ENCODE measurements around the gene PHLPP1. TPM values are rescaled to one million over a fixed set of nuclear protein-coding genes. Genes with fewer than 3 reads are reported as not detected.

PHLPP1 gene
- total and polyA plus RNA-seq, 2 of the 4 experiments (the other 2 are of a cell fraction), result 3.3 to 3.6 TPM

DNA sequence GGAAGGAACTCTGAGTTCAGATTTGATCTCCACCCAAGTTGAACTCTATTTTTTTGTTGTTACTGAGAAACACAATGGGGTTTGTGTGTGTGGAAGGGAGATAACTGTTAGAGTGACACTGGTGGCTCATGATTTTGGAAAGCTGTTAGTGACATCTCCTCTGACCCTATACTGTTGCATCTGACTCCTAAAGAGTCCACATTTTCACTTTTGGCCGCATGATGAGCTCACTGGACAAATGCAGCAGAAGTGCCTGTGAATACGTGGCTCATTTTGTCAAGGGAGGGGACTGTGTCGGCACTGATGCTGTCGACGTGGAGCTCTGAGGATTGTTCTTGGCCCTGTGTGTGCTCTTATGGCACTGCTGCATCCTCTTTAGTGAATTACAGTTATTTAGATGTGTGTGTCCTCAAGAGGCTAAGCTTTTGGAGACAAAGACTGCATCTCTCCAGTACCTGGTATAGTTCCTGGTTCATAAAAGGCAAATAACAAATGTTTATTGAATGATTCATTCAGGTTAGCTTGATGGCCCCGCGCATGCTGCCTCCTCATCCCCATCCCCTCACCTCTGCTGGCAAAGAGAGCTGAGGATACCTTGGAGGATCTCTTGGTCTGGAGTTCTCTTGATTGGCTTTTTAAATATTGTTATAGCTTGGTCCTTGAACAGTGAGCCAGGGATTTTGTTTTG, 135.4 kb downstream of the PHLPP1 start:
- Histone ChIP-seq H3K56ac (ENCODE audit: extremely low read depth, insufficient read depth, low read length) (no peak overlapping the region), H3K9me3 (ENCODE audit: control insufficient read depth, insufficient read depth, low read length) (no peaks in the 10 kb centered on the region), H3K9me1 (ENCODE audit: insufficient read depth, low read length) (no peaks in the 10 kb centered on the region; the same call in 1 of the 2 replicates), H3K36me3 (ENCODE audit: control insufficient read depth, insufficient read depth, low read length) (no peaks in the 10 kb centered on the region), H3K23ac (ENCODE audit: low read depth, low read length) (no peak overlapping the region), H2AK5ac (ENCODE audit: low read depth, low read length) (no peak overlapping the region), H3K4ac (ENCODE audit: low read depth, low read length) (no peak overlapping the region), H2AK9ac (replicated peaks; ENCODE audit: low read depth, low read length, poor library complexity) (no peak overlapping the region), H3K14ac (replicated peaks; ENCODE audit: low read depth, low read length) (0 out of 2 replicates have a peak overlapping the region, but pooled peaks have one; percentile 39), H3K4me3 (ENCODE audit: insufficient read depth, low read depth, low read length) (no peak overlapping the region), H3K4me1 (ENCODE audit: control insufficient read depth, insufficient read depth, low read length) (peaks cover 4% of the 10 kb centered on the region; the same call in 1 of the 2 replicates), H3K18ac (ENCODE audit: low read depth, low read length) (no peak overlapping the region), H3K27ac (ENCODE audit: insufficient read depth, low read length) (no peak overlapping the region), H2BK15ac (ENCODE audit: low read depth, low read length) (no peak overlapping the region), H3K4me2 (ENCODE audit: low read depth, low read length) (no peak overlapping the region), H4K8ac (ENCODE audit: low read depth in 2 of 2, low read length in 2 of 2) (peak overlapping the region in 1 of 2 experiments; percentile 9; a peak in 1 of 4 replicates), H4K20me1 (ENCODE audit: insufficient read depth, low read length) (no peaks in the 10 kb centered on the region), H2BK20ac (ENCODE audit: low read depth, low read length) (peak overlapping the region; percentile 5; the same call in 1 of the 2 replicates), H3K9ac (ENCODE audit: low read depth, low read length) (no peak overlapping the region), H3K27me3 (ENCODE audit: control insufficient read depth, insufficient read depth, low read length) (no peaks in the 10 kb centered on the region), H2BK120ac (ENCODE audit: low read depth, low read length) (no peak overlapping the region), H4K91ac (ENCODE audit: insufficient read depth, low read depth, low read length) (no peak overlapping the region), H2BK5ac (ENCODE audit: low read depth, low read length, poor library complexity, severe bottlenecking) (no peak overlapping the region), H4K5ac (ENCODE audit: low read depth, low read length) (no peak overlapping the region), H3K79me1 (ENCODE audit: low read depth in 1 of 2, low read length in 2 of 2) (peaks cover 5 to 15% of the 10 kb centered on the region in 2 experiments; a peak in 3 of 4 replicates), H2AFZ (replicated peaks; ENCODE audit: low read length, poor library complexity) (no peak overlapping the region)
- DNase-seq (no peak), ATAC-seq (ENCODE audit: low read depth) (no peak)
- TF ChIP-seq BHLHE40 (IDR thresholded peaks at IDR 0.05; ENCODE audit: low read depth, low read length), result no peak
- TF ChIP-seq NFE2L2 (IDR thresholded peaks at IDR 0.05; ENCODE audit: low read depth, low read length), result no peak
- TF ChIP-seq ELK1 (IDR thresholded peaks at IDR 0.05; ENCODE audit: borderline replicate concordance, low read depth, low read length), result no peak
- TF ChIP-seq, protein P1, sequence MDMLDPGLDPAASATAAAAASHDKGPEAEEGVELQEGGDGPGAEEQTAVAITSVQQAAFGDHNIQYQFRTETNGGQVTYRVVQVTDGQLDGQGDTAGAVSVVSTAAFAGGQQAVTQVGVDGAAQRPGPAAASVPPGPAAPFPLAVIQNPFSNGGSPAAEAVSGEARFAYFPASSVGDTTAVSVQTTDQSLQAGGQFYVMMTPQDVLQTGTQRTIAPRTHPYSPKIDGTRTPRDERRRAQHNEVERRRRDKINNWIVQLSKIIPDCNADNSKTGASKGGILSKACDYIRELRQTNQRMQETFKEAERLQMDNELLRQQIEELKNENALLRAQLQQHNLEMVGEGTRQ (IDR thresholded peaks at IDR 0.05; ENCODE audit: low read depth, low read length), result no peak
- no peak for TF ChIP-seq MXI1 (IDR thresholded peaks at IDR 0.05; ENCODE audit: borderline replicate concordance, low read depth, low read length)
- no TSS peak for BruUV-seq (replicated peaks)
- CTCF ChIA-PET, result no interaction called here
- dilution Hi-C loops (cut with HindIII; ENCODE audit: low sequenced_read_pairs, unreplicated experiment), result no loop called here
- POLR2A ChIA-PET (ENCODE audit: unreplicated experiment), result no interaction called here
- 80% methylated on average over 3 of the region's 7 CpGs; no CpG with 5 or more reads in 1 of the 2 experiments for WGBS, 2 experiments (ENCODE audit: extremely low coverage in 2 of 2, insufficient read length in 1 of 2)
- in situ Hi-C loops (cut with MboI; ENCODE audit: low sequenced_read_pairs), result loop anchor here (10.0 kb wide), 1 partner anchor 56 kb away; no protein-coding TSS in a partner anchor
- intact Hi-C loops (cut with micrococcal nuclease), result no loop called here

Measured in IMR-90 (cell line).